GM19025 (cell line): ENCODE results near the gene HORMAD2.

ENCODE experiments used
- ATAC-seq: cut with Tn5 transposase; IDR thresholded peaks from one replicate; pipeline ENCODE4 v1.9.1; 2021; ENCODE audit warnings: mild to moderate bottlenecking, low read depth, moderate library complexity; ENCODE audit not compliant: unreplicated experiment

Gene HORMAD2

GRCh38 chr22:30222321-30222720 lies 142.1 kb downstream of the HORMAD2 start:
- no peak for ATAC-seq

- ATAC-seq = no peak
Measured at GRCh38 chr22:30223303-30223702, 143.0 kb downstream of the HORMAD2 start.

- ATAC-seq = no peak
Measured at GRCh38 chr22:30224161-30224857, 144.0 kb downstream of the HORMAD2 start.

GRCh38 chr22:30225220-30225927 lies 145.1 kb downstream of the HORMAD2 start:
- ATAC-seq = no peak

GRCh38 chr22:30226192-30226832 lies 146.0 kb downstream of the HORMAD2 start:
- ATAC-seq = no peak
